Calu3 (cell line): Measurements from ENCODE around the gene DAB1. TPM values are rescaled to one million over a fixed set of nuclear protein-coding genes. Genes with fewer than 3 reads are reported as not detected.

Experiments used
- BruUV-seq: library from RNA; stranded (reverse); fragments of 400-500 nt; replicated peaks from 2 replicates; lab custom pipeline; 2021; lab: Mats Ljungman, UMichigan
- CTCF ChIA-PET: fragments of 300-600 bp; sonication (Branson Sonifier 250); formaldehyde crosslinking; loops from one replicate; lab custom pipeline; 2022; ENCODE audit warnings: antibody characterized with exemption; lab: Charles Lee
- DNase-seq: peaks from one replicate; pipeline ENCODE4 v3.0.0; 2022
- H3K27ac Mint-ChIP-seq: one replicate; pipeline ENCODE4 v1.8.0; 2022; ENCODE audit warnings: mixed read lengths; ENCODE audit not compliant: unreplicated experiment
- H3K27me3 Mint-ChIP-seq: one replicate; pipeline ENCODE4 v1.8.0; 2022; ENCODE audit warnings: mixed read lengths; ENCODE audit not compliant: unreplicated experiment
- H3K36me3 Mint-ChIP-seq: one replicate; pipeline ENCODE4 v1.8.0; 2022; ENCODE audit warnings: mild to moderate bottlenecking, moderate library complexity, mixed read lengths; ENCODE audit not compliant: insufficient read depth, unreplicated experiment
- H3K4me1 Mint-ChIP-seq: one replicate; pipeline ENCODE4 v1.8.0; 2022; ENCODE audit warnings: mild to moderate bottlenecking, low read depth, mixed read lengths; ENCODE audit not compliant: unreplicated experiment
- H3K4me3 Mint-ChIP-seq: one replicate; pipeline ENCODE4 v1.8.0; 2022; ENCODE audit warnings: mild to moderate bottlenecking, low read depth, moderate library complexity, mixed read lengths; ENCODE audit not compliant: unreplicated experiment
- H3K9me3 Mint-ChIP-seq: one replicate; pipeline ENCODE4 v1.8.0; 2022; ENCODE audit warnings: low read depth, mixed read lengths; ENCODE audit not compliant: unreplicated experiment
- intact Hi-C: fragments of 100-400 bp; cut with micrococcal nuclease; formaldehyde crosslinking; loops from one replicate; pipeline ENCODE4 v1.10.0; 2022; ENCODE audit not compliant: unreplicated experiment
- total RNA-seq: library from RNA; stranded (reverse); gene quantifications from 2 replicates; pipeline ENCODE4 v1.2.3, GENCODE V29; 2022
- TF ChIP-seq, protein P1 (sequence below): fragments of 200-600 bp; IDR thresholded peaks from one replicate; pipeline ENCODE4 v1.8.0; 2022; ENCODE audit warnings: antibody characterized with exemption; ENCODE audit not compliant: unreplicated experiment

DAB1 gene
- total RNA-seq, 1 experiment from 2014 or later, result not detected

DNA sequence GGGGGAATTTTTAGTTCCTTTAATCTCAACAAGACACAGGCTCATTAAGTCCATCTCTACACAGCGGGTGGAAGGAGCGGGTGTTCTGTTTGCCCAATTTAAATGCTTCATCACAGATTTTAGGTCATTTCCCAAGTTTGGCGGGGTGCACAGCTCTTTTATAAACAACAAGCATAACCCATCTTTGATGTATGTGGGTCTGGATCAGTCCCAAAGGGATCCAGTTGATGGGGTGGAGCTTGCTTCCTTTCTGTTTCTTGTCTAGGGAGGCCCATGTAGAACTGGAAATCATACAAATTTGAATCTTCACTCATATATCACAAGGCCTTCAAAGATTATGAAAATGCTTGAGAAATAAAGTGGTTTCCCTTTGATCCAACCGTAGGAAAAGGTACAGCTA lies 317.6 kb downstream of the DAB1 start:
- TF ChIP-seq, protein P1, sequence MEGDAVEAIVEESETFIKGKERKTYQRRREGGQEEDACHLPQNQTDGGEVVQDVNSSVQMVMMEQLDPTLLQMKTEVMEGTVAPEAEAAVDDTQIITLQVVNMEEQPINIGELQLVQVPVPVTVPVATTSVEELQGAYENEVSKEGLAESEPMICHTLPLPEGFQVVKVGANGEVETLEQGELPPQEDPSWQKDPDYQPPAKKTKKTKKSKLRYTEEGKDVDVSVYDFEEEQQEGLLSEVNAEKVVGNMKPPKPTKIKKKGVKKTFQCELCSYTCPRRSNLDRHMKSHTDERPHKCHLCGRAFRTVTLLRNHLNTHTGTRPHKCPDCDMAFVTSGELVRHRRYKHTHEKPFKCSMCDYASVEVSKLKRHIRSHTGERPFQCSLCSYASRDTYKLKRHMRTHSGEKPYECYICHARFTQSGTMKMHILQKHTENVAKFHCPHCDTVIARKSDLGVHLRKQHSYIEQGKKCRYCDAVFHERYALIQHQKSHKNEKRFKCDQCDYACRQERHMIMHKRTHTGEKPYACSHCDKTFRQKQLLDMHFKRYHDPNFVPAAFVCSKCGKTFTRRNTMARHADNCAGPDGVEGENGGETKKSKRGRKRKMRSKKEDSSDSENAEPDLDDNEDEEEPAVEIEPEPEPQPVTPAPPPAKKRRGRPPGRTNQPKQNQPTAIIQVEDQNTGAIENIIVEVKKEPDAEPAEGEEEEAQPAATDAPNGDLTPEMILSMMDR, result no peak
- no peaks in the 10 kb centered on the region for H3K4me1 Mint-ChIP-seq
- CTCF ChIA-PET, result no interaction called here
- H3K36me3 Mint-ChIP-seq, result no peaks in the 10 kb centered on the region
- intact Hi-C loops, result no loop called here
- BruUV-seq, result no TSS peak
- no peak overlapping the region for H3K4me3 Mint-ChIP-seq
- no peaks in the 10 kb centered on the region for H3K27me3 Mint-ChIP-seq
- DNase-seq, result no peak
- peaks cover 11% of the 10 kb centered on the region for H3K9me3 Mint-ChIP-seq
- H3K27ac Mint-ChIP-seq, result no peak overlapping the region

DNA sequence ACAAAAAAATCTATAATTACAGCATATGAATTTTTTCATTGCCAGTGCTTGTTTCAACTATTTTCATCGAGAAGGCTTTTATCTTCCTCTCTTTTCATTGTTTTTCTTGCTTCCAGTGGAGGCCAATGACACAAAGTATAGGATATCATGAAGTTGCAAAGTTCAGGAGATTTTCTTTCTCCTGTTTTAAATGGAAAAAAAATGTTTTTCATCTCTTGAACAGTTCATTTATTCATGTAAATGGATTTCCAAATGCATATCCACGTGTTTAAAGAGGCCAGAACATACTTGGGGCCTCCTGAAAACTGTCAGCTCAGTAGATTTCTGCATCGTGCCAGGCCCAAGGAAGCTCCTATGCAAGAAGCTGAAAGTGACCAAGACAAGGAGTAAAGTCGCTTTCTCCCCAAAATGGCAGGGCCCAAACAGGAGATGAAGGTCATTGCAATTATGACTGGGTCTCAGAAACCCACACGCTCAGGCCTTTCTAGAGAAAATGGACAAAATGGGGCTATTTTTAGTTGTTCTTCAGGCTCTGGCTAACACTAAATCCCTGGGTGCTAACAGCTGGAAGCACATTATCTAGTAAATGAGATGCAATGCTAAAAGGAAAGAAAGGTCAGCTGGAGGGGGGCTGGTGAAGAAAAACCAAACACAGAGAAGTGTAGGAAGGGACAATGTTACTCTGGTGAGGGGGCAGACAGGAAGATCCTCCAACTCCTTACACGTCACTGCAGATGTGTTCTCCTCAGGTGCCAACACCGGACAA lies 321.1 kb downstream of the DAB1 start:
- TF ChIP-seq, protein P1, result no peak
- no peaks in the 10 kb centered on the region for H3K36me3 Mint-ChIP-seq
- no peak overlapping the region for H3K4me3 Mint-ChIP-seq
- H3K27me3 Mint-ChIP-seq, result no peaks in the 10 kb centered on the region
- BruUV-seq, result no TSS peak
- H3K27ac Mint-ChIP-seq, result no peak overlapping the region
- CTCF ChIA-PET, result no interaction called here
- peaks cover 8% of the 10 kb centered on the region for H3K9me3 Mint-ChIP-seq
- no peaks in the 10 kb centered on the region for H3K4me1 Mint-ChIP-seq
- no peak for DNase-seq
- intact Hi-C loops, result no loop called here

DNA sequence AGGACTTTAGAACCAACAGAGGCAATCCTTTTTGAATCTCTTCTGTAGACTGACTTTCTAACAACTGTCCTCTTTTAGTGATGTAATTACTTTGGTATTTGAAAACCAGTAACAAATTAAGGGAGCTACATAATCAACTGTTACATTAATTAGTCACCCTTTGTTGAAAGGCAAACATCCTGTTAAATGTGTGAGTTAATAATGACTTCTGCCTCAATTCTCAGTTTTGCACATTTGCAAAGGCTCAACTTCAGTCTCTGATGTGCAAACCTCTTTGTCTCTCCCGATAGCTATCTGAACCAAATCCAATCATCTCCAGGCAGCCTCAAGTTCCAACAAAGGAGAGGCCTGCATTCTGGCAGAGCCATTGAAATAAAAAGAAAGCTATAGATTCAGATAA lies 322.7 kb downstream of the DAB1 start:
- TF ChIP-seq, protein P1, result no peak
- Mint-ChIP-seq H3K4me3 (no peak overlapping the region), H3K9me3 (peaks cover 8% of the 10 kb centered on the region), H3K36me3 (no peaks in the 10 kb centered on the region), H3K27ac (no peak overlapping the region), H3K4me1 (no peaks in the 10 kb centered on the region), H3K27me3 (no peaks in the 10 kb centered on the region)
- BruUV-seq, result no TSS peak
- CTCF ChIA-PET, result no interaction called here
- intact Hi-C loops, result no loop called here
- DNase-seq, result no peak

DNA sequence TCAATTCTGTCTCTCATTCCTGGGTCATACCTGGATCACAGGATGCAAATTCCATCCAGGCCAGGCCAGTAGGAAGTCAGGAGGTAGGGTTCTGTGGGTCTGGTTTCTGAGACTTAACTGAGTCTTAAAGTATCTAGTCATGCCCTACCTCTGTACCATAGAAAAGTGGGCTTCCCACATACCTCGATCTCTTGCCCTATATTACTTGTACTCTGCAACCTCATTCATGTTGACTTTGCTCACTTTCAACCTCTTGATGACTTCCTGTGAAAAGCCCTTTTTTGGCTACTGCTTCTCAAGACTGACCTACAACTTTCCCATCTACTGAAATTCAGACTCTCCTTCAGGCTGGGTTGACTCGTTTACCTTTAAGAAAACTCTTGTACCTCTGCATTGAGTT lies 329.1 kb downstream of the DAB1 start:
- TF ChIP-seq, protein P1, result no peak
- H3K27me3 Mint-ChIP-seq, result no peaks in the 10 kb centered on the region
- no peaks in the 10 kb centered on the region for H3K4me1 Mint-ChIP-seq
- CTCF ChIA-PET, result no interaction called here
- DNase-seq, result no peak
- BruUV-seq, result no TSS peak
- H3K9me3 Mint-ChIP-seq, result peaks cover 7% of the 10 kb centered on the region
- no peak overlapping the region for H3K4me3 Mint-ChIP-seq
- no peaks in the 10 kb centered on the region for H3K36me3 Mint-ChIP-seq
- H3K27ac Mint-ChIP-seq, result no peak overlapping the region
- intact Hi-C loops, result no loop called here
